BE2C (cell line): ENCODE data around the gene IKZF1.

Experiments
- DNase-seq: peaks from one replicate; pipeline ENCODE4 v3.0.0-alpha.2; 2020
- H3K27me3 ChIP-seq: fragments of 250-450 bp; sonication (Bioruptor Pico); 2 replicates; pipeline ENCODE4 v1.5.1; 2020; ENCODE audit warnings: mild to moderate bottlenecking
- H3K36me3 ChIP-seq: fragments of 250-450 bp; sonication (Bioruptor Pico); 2 replicates; pipeline ENCODE4 v1.5.1; 2020; ENCODE audit warnings: mild to moderate bottlenecking
- H3K4me1 ChIP-seq: fragments of 250-450 bp; sonication (Bioruptor Pico); 2 replicates; pipeline ENCODE4 v1.5.1; 2020
- H3K4me3 ChIP-seq: 2 replicates; pipeline ENCODE4 v1.5.1; 2011; ENCODE audit warnings: low read depth, low read length
- H3K9me3 ChIP-seq: fragments of 250-450 bp; sonication (Bioruptor Pico); 2 replicates; pipeline ENCODE4 v1.5.1; 2020
- CTCF ChIP-seq: IDR thresholded peaks from 2 replicates; pipeline ENCODE4 v1.5.1; 2012; ENCODE audit warnings: mild to moderate bottlenecking, low read depth, low read length

The IKZF1 gene

GRCh38 chr7:50357426-50357825 lies 52.9 kb downstream of the IKZF1 start:
- H3K4me3 ChIP-seq, result no peak overlapping the region
- TF ChIP-seq CTCF, result no peak
- no peaks in the 10 kb centered on the region for H3K9me3 ChIP-seq
- no peaks in the 10 kb centered on the region for H3K36me3 ChIP-seq
- peaks cover 13% of the 10 kb centered on the region for H3K27me3 ChIP-seq
- no peaks in the 10 kb centered on the region for H3K4me1 ChIP-seq
- no peak for DNase-seq

- Histone ChIP-seq H3K27me3 (peaks cover 13% of the 10 kb centered on the region), H3K4me3 (no peak overlapping the region), H3K4me1 (no peaks in the 10 kb centered on the region), H3K9me3 (no peaks in the 10 kb centered on the region), H3K36me3 (no peaks in the 10 kb centered on the region)
- TF ChIP-seq CTCF, result no peak
- DNase-seq, result no peak
These were observed 53.7 kb downstream of the IKZF1 start for GRCh38 chr7:50358041-50358705.

GRCh38 chr7:50358779-50359178 lies 54.3 kb downstream of the IKZF1 start:
- no peaks in the 10 kb centered on the region for H3K9me3 ChIP-seq
- no peak for DNase-seq
- no peaks in the 10 kb centered on the region for H3K36me3 ChIP-seq
- TF ChIP-seq CTCF, result no peak
- no peak overlapping the region for H3K4me3 ChIP-seq
- H3K4me1 ChIP-seq, result no peaks in the 10 kb centered on the region
- peaks cover 10% of the 10 kb centered on the region for H3K27me3 ChIP-seq

GRCh38 chr7:50359258-50359994 lies 54.9 kb downstream of the IKZF1 start:
- no peak for TF ChIP-seq CTCF
- no peak for DNase-seq
- H3K27me3 ChIP-seq, result peaks cover 10% of the 10 kb centered on the region
- H3K9me3 ChIP-seq, result no peaks in the 10 kb centered on the region
- no peak overlapping the region for H3K4me3 ChIP-seq
- H3K36me3 ChIP-seq, result no peaks in the 10 kb centered on the region
- H3K4me1 ChIP-seq, result no peaks in the 10 kb centered on the region

- H3K36me3 ChIP-seq, result no peaks in the 10 kb centered on the region
- H3K4me3 ChIP-seq, result no peak overlapping the region
- H3K4me1 ChIP-seq, result no peaks in the 10 kb centered on the region
- peaks cover 10% of the 10 kb centered on the region for H3K27me3 ChIP-seq
- DNase-seq, result peak; percentile 30
- H3K9me3 ChIP-seq, result no peaks in the 10 kb centered on the region
- TF ChIP-seq CTCF, result no peak
These were observed 55.7 kb downstream of the IKZF1 start for GRCh38 chr7:50359995-50360925.
